Astrocyte of the cerebellum (primary cell): ENCODE measurements around the gene DHX30.

Experiments used
- DNase-seq: peaks from one replicate; pipeline ENCODE4 v3.0.0-alpha.2; 2011; ENCODE audit warnings: low read depth
- H3K4me3 ChIP-seq: 2 replicates; pipeline ENCODE4 v1.5.1; 2011; ENCODE audit warnings: mild to moderate bottlenecking, low read depth, low read length, moderate library complexity
- in situ Hi-C: cut with HindIII; loops from 2 replicates; pipeline ENCODE4 v1.10.0; 2017; ENCODE audit warnings: low sequenced_read_pairs
- TF ChIP-seq, protein P1 (sequence below): IDR thresholded peaks from 2 replicates; pipeline ENCODE4 v1.5.1; 2012; ENCODE audit warnings: low read length, low read depth, moderate library complexity, mild to moderate bottlenecking; ENCODE audit errors: missing control alignments

The DHX30 gene

DNA sequence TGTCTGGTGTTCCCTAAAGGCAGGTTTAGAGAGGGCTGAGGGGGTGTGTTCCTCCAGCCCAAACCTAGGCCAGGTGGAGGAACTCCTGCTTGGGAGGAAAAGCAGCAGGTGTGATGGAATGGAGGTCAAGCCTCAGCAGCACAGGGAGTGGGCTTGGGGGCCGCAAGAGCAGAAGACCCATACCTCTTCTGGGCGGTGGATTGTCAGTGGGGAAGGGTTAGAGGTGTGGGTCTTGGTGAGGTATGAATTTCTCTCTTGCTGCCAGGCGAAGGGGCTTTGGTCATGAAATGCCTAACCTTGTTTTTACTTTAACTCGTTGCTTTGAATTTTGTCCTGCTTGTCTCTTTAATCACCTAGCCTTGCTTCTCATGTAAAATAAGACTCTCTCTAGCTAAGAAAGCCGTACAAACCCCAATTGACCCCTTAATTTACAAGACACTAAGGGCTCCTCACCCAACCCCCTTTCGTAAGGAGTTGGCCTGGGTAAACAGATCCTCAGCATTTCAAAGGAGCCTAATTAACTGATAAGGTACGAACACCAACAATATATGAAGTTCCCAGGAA lies 38.9 kb downstream of the DHX30 start:
- H3K4me3 ChIP-seq = no peak overlapping the region
- TF ChIP-seq, protein P1, sequence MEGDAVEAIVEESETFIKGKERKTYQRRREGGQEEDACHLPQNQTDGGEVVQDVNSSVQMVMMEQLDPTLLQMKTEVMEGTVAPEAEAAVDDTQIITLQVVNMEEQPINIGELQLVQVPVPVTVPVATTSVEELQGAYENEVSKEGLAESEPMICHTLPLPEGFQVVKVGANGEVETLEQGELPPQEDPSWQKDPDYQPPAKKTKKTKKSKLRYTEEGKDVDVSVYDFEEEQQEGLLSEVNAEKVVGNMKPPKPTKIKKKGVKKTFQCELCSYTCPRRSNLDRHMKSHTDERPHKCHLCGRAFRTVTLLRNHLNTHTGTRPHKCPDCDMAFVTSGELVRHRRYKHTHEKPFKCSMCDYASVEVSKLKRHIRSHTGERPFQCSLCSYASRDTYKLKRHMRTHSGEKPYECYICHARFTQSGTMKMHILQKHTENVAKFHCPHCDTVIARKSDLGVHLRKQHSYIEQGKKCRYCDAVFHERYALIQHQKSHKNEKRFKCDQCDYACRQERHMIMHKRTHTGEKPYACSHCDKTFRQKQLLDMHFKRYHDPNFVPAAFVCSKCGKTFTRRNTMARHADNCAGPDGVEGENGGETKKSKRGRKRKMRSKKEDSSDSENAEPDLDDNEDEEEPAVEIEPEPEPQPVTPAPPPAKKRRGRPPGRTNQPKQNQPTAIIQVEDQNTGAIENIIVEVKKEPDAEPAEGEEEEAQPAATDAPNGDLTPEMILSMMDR = no peak
- in situ Hi-C loops = no loop called here
- no peak for DNase-seq

DNA sequence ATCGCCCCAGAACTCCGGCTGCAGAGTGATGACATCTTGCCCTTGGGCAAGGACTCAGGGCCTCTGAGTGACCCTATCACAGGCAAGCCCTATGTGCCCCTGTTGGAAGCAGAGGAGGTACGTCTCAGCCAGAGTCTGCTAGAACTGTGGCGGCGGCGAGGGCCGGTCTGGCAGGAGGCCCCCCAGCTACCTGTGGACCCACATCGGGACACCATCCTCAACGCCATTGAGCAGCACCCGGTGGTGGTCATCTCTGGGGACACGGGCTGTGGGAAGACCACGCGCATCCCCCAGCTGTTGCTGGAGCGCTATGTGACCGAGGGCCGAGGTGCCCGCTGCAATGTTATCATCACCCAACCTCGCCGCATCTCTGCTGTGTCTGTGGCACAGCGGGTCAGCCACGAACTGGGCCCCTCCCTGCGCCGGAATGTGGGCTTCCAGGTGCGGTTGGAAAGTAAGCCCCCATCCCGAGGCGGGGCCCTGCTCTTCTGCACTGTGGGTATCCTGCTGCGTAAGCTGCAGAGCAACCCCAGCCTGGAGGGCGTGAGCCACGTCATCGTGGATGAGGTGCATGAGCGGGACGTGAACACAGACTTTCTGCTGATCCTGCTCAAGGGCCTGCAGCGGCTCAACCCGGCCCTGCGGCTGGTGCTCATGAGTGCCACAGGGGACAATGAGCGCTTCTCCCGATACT lies 43.4 kb downstream of the DHX30 start:
- in situ Hi-C loops = no loop called here
- DNase-seq = no peak
- H3K4me3 ChIP-seq = no peak overlapping the region
- TF ChIP-seq, protein P1 = no peak

DNA sequence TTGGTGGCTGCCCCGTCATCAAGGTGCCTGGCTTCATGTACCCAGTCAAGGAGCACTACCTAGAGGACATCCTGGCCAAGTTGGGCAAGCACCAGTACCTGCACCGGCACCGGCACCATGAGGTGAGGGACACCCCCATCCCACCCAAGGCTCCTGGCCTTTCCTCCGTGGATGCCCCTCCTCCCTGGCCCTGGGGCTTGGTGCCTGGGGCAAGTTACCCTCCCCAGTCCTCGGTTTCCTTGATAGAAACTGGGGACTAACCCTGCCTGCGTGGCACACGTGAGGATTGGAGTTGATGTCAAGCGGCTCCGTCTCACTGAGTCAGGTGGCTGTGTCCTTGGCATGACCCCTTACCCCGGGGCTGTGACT lies 43.9 kb downstream of the DHX30 start:
- no peak overlapping the region for H3K4me3 ChIP-seq
- DNase-seq = no peak
- in situ Hi-C loops = no loop called here
- TF ChIP-seq, protein P1 = no peak

DNA sequence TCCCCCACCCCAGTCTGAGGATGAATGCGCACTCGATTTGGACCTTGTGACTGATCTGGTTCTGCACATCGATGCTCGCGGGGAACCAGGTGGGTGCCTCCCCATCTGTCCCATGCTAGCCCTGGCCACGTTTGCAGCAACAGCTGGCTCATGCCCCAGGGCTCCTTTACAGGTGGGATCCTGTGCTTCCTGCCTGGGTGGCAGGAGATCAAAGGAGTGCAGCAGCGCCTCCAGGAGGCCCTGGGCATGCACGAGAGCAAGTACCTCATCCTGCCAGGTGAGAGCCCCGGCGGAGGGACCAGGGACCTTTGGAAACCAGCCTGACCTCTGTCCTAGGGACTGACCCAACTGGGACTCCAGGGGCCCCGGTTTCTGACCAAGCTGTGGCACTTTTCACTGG lies 44.3 kb downstream of the DHX30 start:
- H3K4me3 ChIP-seq = no peak overlapping the region
- in situ Hi-C loops = no loop called here
- DNase-seq = no peak
- TF ChIP-seq, protein P1 = no peak

DNA sequence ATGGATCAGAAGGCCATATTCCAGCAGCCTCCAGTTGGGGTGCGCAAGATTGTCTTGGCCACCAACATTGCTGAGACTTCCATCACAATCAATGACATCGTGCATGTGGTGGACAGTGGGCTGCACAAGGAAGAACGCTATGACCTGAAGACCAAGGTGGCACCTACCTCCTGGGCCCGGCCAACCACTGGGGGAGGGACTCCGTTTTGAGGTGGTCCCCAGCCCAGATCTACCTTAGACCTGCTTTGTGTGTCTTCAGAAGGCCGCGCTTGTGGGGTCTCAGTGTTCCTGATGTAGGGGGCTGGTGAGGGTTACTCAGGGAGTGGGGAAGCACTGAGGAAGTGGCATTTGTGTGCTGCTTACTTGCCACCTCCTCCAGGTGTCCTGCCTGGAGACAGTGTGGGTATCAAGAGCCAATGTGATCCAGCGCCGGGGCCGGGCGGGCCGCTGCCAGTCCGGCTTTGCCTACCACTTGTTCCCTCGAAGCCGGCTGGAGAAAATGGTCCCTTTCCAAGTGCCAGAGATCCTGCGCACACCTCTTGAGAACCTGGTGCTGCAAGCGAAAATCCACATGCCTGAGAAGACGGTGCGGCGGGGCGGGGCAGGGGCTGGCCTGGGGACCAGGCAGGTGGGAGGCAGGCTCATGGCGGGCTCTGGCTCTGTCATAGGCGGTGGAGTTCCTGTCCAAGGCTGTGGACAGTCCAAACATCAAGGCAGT lies 45.0 kb downstream of the DHX30 start:
- in situ Hi-C loops = no loop called here
- no peak overlapping the region for H3K4me3 ChIP-seq
- TF ChIP-seq, protein P1 = no peak
- DNase-seq = no peak

DNA sequence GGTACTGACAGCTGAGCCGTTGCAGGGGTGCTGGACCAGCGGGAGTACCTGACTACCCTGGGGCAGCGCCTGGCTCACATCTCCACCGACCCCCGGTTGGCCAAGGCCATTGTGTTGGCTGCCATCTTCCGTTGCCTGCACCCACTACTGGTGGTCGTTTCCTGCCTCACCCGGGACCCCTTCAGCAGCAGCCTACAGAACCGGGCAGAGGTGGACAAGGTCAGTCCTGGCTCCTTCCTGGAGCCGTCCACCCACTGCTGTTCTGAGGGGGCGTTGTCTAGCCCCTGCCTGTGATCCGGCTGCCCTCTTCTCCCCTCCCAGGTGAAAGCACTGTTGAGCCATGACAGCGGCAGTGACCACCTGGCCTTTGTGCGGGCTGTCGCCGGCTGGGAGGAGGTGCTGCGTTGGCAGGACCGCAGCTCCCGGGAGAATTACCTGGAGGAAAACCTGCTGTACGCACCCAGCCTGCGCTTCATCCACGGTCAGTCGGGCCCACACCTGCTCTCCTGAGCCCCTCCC lies 45.7 kb downstream of the DHX30 start:
- in situ Hi-C loops = no loop called here
- TF ChIP-seq, protein P1 = no peak
- no peak overlapping the region for H3K4me3 ChIP-seq
- DNase-seq = no peak
